Testis (tissue), 3 donors: ENCODE results near the gene ARG1. TPM values are rescaled to one million over a fixed set of nuclear protein-coding genes. Genes with fewer than 3 reads are reported as not detected.
A peak's percentile ranks its signal among the peaks of the same experiment; 100 is the strongest.

Source experiments
- DNase-seq: peaks from one replicate; pipeline ENCODE4 v3.0.0-alpha.2; 2019
- H3K27ac ChIP-seq, 2 donors: fragments of 200-600 bp; sonication (generic); one replicate each; pipeline ENCODE4 v1.5.1; 2019
- H3K27me3 ChIP-seq: fragments of 200-600 bp; sonication (generic); one replicate; pipeline ENCODE4 v1.5.1; 2019
- H3K36me3 ChIP-seq: fragments of 200-600 bp; sonication (generic); one replicate; pipeline ENCODE4 v1.5.1; 2017; ENCODE audit warnings: low read depth; ENCODE audit errors: missing control alignments
- H3K4me1 ChIP-seq: fragments of 200-600 bp; sonication (generic); one replicate; pipeline ENCODE4 v1.5.1; 2019
- H3K4me3 ChIP-seq, 2 donors: fragments of 200-600 bp; sonication (generic); one replicate each; pipeline ENCODE4 v1.5.1; 2017 to 2019
- H3K9me3 ChIP-seq: fragments of 200-600 bp; sonication (generic); one replicate; pipeline ENCODE4 v1.5.1; 2017
- POLR2A ChIP-seq: fragments of 450-650 bp; IDR thresholded peaks from one replicate; pipeline ENCODE4 v1.6.1; 2017; ENCODE audit warnings: antibody characterized with exemption, mild to moderate bottlenecking, moderate library complexity
- WGBS, 2 donors: methylation state at CpG; one replicate each; pipeline ENCODE4 v1.1.5; 2018; 5-methylcytosine and 5-hydroxymethylcytosine counted together
- intact Hi-C: fragments of 100-400 bp; cut with DNase I; formaldehyde crosslinking; loops from one replicate; pipeline ENCODE4 v1.15.1; 2023; ENCODE audit warnings: low total_unique reads
- polyA plus RNA-seq: library from polyadenylated mRNA; stranded (reverse); fragments of 350-450 nt; fragmentation: Illumina TruSeq; extraction: RNeasy Lipid Tissue Mini Kit (QIAGEN cat#74804); gene quantifications from one replicate; pipeline ENCODE4 v1.2.3, GENCODE V29; 2014; ENCODE audit warnings: low read depth, low replicate concordance; ENCODE audit not compliant: insufficient read depth
- total RNA-seq, 2 donors: library from RNA; depleted of rRNA; stranded (reverse); fragments of >200 nt; gene quantifications; one replicate each; pipeline ENCODE4 v1.2.3, GENCODE V29; 2016
- TF ChIP-seq, protein P1 (sequence below), 3 experiments: fragments of 450-650 bp in 2 of 3; fragments of 200-600 bp in 1 of 3; sonication (generic) in 1 of 3; IDR thresholded peaks; one replicate each; pipeline ENCODE4 v1.5.1; 2016 to 2019; ENCODE audit warnings: antibody characterized with exemption in 3 of 3, mild to moderate bottlenecking in 2 of 3, moderate library complexity in 1 of 3

Gene ARG1
- total and polyA plus RNA-seq, 3 donors from 2014 or later: 0.34 TPM; not detected in 2

DNA sequence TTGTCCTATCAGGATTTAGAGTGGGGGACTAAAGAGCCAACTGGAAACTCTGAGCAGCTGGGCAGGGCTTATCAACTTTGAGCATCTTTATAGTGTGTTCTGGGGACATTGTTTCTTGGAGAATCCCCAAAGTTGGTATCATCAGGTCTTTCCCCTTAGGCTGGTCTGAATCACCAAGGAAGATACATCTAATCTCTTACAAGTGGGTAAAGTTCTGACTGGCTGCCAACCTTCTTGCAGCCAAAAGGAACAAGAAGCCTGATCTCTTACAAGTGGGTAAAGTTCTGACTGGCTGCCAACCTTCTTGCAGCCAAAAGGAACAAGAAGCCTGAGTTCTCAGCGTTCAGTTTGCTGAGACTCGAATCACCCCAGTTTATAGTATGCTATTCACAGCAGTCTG, 56.6 kb downstream of the ARG1 start:
- TF ChIP-seq, protein P1, sequence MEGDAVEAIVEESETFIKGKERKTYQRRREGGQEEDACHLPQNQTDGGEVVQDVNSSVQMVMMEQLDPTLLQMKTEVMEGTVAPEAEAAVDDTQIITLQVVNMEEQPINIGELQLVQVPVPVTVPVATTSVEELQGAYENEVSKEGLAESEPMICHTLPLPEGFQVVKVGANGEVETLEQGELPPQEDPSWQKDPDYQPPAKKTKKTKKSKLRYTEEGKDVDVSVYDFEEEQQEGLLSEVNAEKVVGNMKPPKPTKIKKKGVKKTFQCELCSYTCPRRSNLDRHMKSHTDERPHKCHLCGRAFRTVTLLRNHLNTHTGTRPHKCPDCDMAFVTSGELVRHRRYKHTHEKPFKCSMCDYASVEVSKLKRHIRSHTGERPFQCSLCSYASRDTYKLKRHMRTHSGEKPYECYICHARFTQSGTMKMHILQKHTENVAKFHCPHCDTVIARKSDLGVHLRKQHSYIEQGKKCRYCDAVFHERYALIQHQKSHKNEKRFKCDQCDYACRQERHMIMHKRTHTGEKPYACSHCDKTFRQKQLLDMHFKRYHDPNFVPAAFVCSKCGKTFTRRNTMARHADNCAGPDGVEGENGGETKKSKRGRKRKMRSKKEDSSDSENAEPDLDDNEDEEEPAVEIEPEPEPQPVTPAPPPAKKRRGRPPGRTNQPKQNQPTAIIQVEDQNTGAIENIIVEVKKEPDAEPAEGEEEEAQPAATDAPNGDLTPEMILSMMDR (IDR thresholded peaks at IDR 0.05): no peak
- no peak for TF ChIP-seq POLR2A
- intact Hi-C loops: no loop called here
- H3K27ac ChIP-seq: peak overlapping the region in 1 of 2 donors; percentile 5

DNA sequence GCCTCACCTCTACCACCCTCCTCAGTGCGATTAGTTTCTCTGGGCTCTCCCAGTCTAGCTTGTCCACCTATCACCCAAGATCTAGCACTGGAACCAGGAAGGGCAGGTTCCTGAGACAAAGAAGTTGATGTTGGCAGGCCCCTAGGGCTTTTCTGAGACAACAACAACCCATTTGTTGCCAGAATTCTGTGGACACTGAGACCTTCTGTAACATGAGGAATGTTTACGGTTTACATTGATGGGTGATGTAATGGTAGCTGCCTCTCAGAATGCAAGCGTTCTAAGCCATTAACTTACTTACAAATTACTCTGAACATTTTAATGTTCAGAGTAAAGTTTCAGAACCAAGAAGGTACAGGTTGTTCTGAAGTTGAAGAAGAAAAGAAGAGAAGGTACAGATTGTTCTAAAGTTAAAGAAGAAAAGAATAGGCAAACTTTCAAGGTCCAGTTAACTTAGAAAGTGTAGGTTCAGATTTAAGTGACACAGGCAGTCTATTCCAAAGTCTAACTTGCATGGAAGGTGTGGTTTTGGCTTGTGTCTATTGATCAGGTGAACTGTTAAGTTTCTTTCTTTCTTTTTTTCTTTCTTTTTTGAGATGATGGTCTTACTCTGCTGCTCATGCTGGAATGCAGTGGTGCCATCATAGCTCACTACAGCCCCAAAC, 58.7 kb downstream of the ARG1 start:
- DNase-seq: no peak

More for the DNA sequence above, 56.6 kb downstream of the ARG1 start:
- WGBS, 2 donors: 20 to 43% methylated on average over 2 of the region's 2 CpGs
- H3K4me1 ChIP-seq: peaks cover 21% of the 10 kb centered on the region
- no peak overlapping the region for H3K4me3 ChIP-seq
- DNase-seq: peak; percentile 81
- H3K27me3 ChIP-seq: no peaks in the 10 kb centered on the region
- H3K9me3 ChIP-seq: no peaks in the 10 kb centered on the region
- no peaks in the 10 kb centered on the region for H3K36me3 ChIP-seq

More for the DNA sequence above, 58.7 kb downstream of the ARG1 start:
- intact Hi-C loops: no loop called here
- no peak overlapping the region for H3K27ac ChIP-seq
- no peak overlapping the region for H3K4me3 ChIP-seq
- TF ChIP-seq, protein P1 (IDR thresholded peaks at IDR 0.05): no peak
- no peak for TF ChIP-seq POLR2A
- H3K27me3 ChIP-seq: no peaks in the 10 kb centered on the region
- no peaks in the 10 kb centered on the region for H3K9me3 ChIP-seq
- peaks cover 19% of the 10 kb centered on the region for H3K4me1 ChIP-seq
- WGBS, 2 donors: 87 to 92% methylated on average over 3 of the region's 3 CpGs
- H3K36me3 ChIP-seq: no peaks in the 10 kb centered on the region

Other genes with a start within 250 kb of the ARG1 start
- gene MED23, start 55.0 kb downstream of the ARG1 start, total RNA-seq: 10 to 100 TPM; 39.8 to 42.1 TPM
- gene MED23, start 55.0 kb downstream of the ARG1 start, polyA plus RNA-seq: 24.4 TPM
- gene ENPP3, start 64.1 kb downstream of the ARG1 start, total RNA-seq: 1 to 10 TPM; 1.6 to 2.8 TPM
- gene ENPP3, start 64.1 kb downstream of the ARG1 start, polyA plus RNA-seq: 3.3 TPM
- gene OR2A4, start 128.2 kb downstream of the ARG1 start, total RNA-seq: 1 to 10 TPM in 1 of 2 donors, not detected in 1; 1.0 TPM
- gene OR2A4, start 128.2 kb downstream of the ARG1 start, polyA plus RNA-seq: 0.36 TPM
- gene CTAGE9, start 137.8 kb downstream of the ARG1 start, total RNA-seq: 10 to 100 TPM in 1 of 2 donors, 1 to 10 TPM in 1; 3.7 to 10.3 TPM
- gene CTAGE9, start 137.8 kb downstream of the ARG1 start, polyA plus RNA-seq: 6.6 TPM
- gene ENPP1, start 234.8 kb downstream of the ARG1 start, total RNA-seq: 10 to 100 TPM; 12.0 to 16.0 TPM
- gene ENPP1, start 234.8 kb downstream of the ARG1 start, polyA plus RNA-seq: 8.3 TPM